HG03097 (cell line): ENCODE measurements around the gene CADPS2.
A peak's percentile ranks its signal among the peaks of the same experiment; 100 is the strongest.

ENCODE experiments used
- ATAC-seq: cut with Tn5 transposase; IDR thresholded peaks from one replicate; pipeline ENCODE4 v1.9.1; 2021; ENCODE audit not compliant: unreplicated experiment, low FRiP score

CADPS2 gene

DNA sequence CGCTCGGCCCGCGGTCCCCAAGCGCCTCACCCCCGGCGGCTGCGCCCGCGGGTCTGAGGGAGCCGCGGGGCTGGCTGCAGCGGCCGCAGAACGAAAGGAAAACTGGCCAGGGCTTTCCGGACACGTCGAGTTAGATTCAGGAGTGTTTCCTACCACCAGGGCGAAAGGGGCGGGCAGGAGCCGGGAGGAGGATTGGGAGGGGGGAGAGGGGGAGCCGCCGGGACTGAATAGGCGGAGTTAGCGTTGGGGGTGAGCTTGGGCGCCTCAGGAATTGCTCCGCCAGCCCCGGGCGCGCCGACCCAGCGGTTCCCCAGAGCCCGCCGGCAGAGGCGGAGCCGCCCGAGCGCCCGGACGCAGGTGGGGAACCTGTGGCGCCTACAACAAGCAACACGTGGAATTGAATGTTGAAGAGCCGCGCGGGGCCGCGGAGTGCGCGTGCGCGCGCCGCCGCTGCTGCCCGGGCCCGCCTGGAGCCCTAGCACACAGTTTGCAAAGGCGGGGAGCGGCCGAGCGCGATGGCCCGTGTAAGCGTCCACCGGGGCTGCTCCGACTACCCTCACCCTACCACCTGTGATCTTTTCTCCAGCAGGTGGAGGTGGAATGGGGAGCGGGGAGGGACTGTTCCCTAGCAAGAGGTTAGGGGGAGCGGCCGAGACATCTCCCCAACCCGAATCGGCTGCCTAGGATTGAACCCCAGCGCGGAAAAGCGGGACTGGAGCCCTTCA lies at the start of gene CADPS2:
Gene CADPS2 (minus strand): TSS at position 104 of the 725 bp plus-strand sequence. CDS start 123 bp downstream, outside the sequence.
- peak; percentile 81 for ATAC-seq

DNA sequence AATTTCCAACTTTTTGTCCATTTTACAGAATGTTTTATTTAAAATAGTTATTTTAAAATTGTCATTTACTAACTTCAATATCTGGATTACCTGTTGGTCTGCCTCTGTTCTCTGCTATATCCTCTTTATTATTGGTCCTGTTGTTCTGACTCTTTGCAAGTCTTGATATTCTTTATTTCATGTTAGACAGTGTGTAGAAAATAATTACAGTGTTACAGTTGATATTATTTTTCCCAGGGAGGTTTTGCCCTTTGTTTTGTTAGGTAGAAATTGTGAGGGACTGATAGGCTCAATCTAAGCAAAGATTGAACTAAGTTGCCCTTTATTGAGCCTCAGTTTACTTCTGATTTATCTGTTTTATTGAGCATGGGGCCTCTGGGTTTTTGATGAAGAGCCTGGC lies 49.4 kb upstream of the CADPS2 start:
- ATAC-seq, result no peak

- ATAC-seq, result no peak
These were observed 33.5 kb upstream of the CADPS2 start for GRCh38 chr7:122919643-122920181.

GRCh38 chr7:122914812-122915211 lies 28.6 kb upstream of the CADPS2 start:
- ATAC-seq, result no peak

DNA sequence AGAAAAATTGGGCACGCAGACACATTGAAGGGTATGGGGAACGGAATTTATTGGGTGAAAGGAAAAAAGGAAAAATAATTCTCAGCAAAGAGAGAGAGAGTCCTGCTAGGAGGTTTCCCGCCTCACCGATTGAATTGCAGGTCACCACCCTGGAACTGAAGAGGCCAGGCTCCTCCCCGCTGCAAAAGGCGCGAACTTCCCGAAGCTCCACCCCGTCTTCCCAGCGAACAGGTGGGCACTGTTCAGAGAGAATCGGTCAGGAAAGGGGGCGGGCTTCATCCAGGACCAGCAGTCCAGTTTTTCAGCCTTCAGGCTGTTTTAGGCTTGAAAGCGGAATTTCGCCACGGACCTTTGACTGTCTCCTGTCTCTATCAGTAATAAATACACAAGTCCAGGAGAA lies 27.3 kb upstream of the CADPS2 start:
- ATAC-seq, result no peak

DNA sequence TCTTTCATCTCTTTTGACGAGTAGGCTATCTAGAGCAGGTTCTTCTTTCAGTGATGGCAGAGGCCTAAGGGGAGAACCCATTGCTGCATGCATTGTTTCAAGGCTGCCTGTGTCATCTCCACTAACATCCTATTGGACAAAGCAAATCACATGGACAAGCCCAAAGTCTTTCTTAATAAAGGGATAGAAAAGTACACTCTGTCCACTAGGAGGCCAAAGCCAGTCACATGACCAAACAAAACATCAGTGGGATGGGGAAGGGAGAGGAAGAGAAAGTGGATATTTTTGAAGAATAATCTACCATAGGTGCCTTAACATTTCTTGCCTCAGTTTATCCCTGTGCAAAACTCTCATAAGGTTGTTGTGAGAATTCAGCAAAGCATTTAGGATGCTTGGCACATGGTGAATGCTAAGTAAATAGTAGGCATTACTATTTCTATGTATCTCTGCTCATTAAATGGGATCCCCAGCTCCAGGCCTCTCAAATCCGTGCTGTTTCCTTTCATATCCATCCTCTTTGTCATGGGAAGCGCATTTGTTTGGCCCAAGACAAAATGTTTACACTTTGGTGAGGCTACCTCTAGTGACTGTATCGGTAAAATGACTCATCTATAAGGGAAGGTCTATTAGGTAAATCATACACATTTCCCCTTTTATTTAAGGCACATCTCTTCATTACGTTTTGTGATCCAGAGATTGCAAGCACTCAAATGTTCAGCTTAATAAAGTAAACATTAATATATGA lies 16.7 kb upstream of the CADPS2 start:
- peak; percentile 68 for ATAC-seq

GRCh38 chr7:122901250-122901649 lies 15.0 kb upstream of the CADPS2 start:
- no peak for ATAC-seq

DNA sequence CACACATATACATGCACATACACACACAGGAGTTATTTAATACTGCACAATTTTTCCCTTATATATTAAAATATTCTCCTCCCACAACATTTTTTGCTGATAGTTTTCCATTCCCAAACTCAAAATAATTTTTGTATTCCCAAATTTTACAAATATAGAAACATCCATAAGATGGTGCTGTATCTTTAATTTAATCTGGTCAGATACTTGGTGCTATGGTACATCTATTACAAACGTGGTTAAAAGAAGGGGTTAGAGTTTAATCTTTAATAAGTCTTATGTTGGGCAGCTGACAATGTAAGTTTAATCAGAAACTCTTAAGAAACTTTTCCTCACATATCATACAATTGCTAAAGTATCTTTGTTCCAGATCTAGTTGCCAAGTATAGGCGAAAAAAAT lies 10.2 kb upstream of the CADPS2 start:
- no peak for ATAC-seq

DNA sequence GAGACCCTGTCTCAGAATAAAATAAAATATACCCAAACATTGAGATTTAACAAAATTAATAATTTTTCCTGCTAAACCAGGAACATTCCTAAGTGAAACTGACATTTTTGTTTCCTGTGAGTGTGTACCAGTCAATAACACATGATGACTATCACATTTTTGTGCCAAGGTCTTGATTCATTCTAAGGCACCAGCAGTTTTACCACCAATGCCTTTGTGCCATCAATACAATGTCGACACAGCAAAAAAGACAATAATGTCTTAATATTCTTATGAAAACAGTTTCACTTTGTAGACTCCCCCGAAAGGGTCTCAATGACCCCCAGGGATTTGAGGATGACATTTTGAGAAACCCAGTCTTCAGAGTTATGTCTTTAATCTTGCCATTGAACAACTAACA lies 7.2 kb upstream of the CADPS2 start:
- ATAC-seq, result no peak

DNA sequence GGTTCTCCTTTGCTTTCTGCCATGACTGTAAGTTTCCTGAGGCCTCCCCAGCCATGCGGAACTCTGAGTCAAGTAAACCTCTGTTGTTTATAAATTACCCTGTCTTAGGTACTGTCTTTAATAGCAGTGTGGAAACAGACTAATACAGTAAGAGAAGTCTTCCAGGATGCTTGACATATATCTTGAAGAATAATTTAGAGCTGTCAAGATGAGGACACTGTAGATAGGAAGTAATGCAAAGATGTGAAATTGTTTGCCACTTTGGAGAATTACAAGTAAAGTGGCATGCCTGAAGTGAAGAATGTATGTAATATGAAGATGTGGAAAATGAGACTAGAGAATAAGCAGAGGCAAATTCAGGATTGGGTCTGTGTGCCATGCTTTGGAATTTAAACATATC lies 2.9 kb upstream of the CADPS2 start:
- ATAC-seq, result no peak

GRCh38 chr7:122887848-122888247 lies 1.6 kb upstream of the CADPS2 start:
- no peak for ATAC-seq

DNA sequence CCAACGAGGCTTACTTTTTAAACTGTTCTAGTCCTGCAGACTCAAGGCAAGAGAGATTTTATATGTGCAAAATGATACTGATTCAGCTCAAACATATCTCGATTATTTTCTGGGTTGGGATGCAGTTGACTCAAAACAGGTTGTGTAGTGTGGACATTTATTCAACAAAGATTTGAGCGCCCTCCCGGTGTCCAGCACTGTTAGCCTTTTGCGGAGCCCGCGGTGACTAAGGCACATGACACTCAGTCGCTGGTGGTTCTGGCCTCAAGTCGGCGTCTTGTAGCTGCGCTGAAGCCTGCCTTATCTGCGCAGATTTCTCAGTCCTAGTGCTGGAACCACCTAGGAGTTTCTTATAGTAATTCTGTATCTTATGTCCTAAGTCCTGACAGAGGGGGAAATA lies 938 bp upstream of the CADPS2 start:
- ATAC-seq, result no peak

GRCh38 chr7:122885583-122886356 lies 490 bp downstream of the CADPS2 start:
- ATAC-seq, result peak; percentile 24

GRCh38 chr7:122884186-122884585 lies 2.1 kb downstream of the CADPS2 start:
- ATAC-seq, result no peak

GRCh38 chr7:122883049-122883680 lies 3.1 kb downstream of the CADPS2 start:
- ATAC-seq, result no peak

DNA sequence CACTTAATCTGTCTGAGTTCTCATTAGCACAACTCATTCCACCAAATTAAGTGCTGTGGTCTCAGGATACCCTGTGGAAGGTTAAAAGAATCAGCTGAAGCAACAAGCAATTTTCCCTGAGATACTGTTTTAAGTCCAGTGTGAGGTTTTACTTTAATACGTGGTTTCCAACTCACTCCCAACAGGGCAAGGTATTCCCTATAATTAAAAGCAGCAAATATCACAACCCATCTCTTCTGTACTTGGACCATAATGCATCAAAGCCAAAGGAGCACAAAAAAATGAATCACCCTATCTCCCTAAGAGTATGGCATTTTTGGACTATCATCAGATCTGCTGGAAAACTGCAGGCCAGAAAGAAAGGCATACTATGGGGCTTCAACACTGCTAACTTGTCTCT lies 4.9 kb downstream of the CADPS2 start:
- no peak for ATAC-seq

GRCh38 chr7:122869260-122869659 lies 17.0 kb downstream of the CADPS2 start:
- ATAC-seq, result no peak

DNA sequence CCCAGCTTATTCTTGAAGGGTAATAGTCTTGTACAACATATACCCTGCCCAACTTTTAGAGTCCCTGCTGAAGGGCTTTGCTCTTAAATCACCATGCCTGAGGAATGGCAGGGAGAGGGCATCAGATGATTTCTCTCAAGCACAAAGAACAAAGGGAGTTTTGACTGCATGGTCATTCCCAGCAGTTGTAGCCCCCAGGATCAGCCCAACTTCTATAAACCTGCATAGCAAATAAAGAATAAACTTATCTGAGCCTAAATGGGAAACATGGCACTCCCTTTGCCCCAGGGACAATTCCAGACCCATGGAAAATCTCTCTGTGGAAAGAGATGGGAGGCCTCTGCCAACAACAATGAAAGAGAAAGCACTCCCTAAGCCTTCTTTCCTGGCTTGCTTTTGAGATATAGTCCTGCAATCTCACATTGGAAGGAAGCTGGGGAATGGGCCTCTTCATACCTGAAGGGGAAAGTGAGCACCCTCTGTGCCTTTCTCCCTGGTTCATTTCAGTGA lies 18.7 kb downstream of the CADPS2 start:
- no peak for ATAC-seq

DNA sequence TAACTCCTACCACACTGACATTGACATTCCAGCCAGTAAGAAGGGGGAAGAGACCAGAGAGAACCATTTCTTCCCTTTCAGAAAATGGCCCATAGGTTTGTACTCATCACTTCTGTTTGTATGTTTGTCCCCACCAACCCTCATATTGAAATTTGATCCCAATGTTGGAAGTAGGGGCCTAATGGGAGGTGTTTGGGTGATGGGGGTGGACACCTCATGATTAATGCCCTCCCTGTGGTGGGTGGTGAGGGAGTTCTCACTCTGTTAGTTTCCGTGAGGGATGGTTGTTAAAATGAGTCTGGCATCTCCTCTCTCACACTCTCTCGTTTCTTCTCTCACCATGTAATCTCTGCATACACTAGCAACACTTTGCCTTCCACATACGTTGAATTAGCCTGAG lies 21.4 kb downstream of the CADPS2 start:
- no peak for ATAC-seq

- no peak for ATAC-seq
These were observed 22.2 kb downstream of the CADPS2 start for GRCh38 chr7:122864016-122864415.
